RWPE2 (cell line): ENCODE measurements around the gene FBLN7.
"Not testable (repeated sequence)": the region's sequence is repeated elsewhere in the genome, so short reads cannot be mapped to it uniquely, and the experiment has no call there.

Source experiments
- ATAC-seq: fragments of 200-7000 bp; cut with Tn5 transposase; 3 replicates; pipeline ENCODE4 v1.9.1; 2021; ENCODE audit warnings: low read depth
- DNase-seq: peaks from one replicate; pipeline ENCODE4 v3.0.0-alpha.2; 2020; ENCODE audit warnings: low spot score
- H3K27ac ChIP-seq: fragments of 450-650 bp; 2 replicates; pipeline ENCODE4 v1.5.1; 2017; ENCODE audit warnings: mild to moderate bottlenecking; ENCODE audit not compliant: poor library complexity, severe bottlenecking
- H3K27me3 ChIP-seq: fragments of 250-450 bp; sonication (Bioruptor Pico); 2 replicates; pipeline ENCODE4 v1.5.1; 2021; ENCODE audit warnings: mild to moderate bottlenecking, moderate library complexity; ENCODE audit not compliant: insufficient read depth, poor library complexity, severe bottlenecking
- H3K36me3 ChIP-seq: fragments of 250-450 bp; sonication (Bioruptor Pico); 2 replicates; pipeline ENCODE4 v1.5.1; 2020; ENCODE audit warnings: low read depth, mild to moderate bottlenecking, moderate library complexity
- H3K4me1 ChIP-seq: fragments of 250-450 bp; sonication (Bioruptor Pico); 2 replicates; pipeline ENCODE4 v1.5.1; 2021; ENCODE audit warnings: mild to moderate bottlenecking, moderate library complexity; ENCODE audit not compliant: insufficient read depth, poor library complexity, severe bottlenecking
- H3K4me3 ChIP-seq: fragments of 250-450 bp; sonication (Bioruptor Pico); 2 replicates; pipeline ENCODE4 v1.5.1; 2021; ENCODE audit warnings: mild to moderate bottlenecking, moderate library complexity; ENCODE audit not compliant: severe bottlenecking
- H3K9me3 ChIP-seq: fragments of 250-450 bp; sonication (Bioruptor Pico); 2 replicates; pipeline ENCODE4 v1.5.1; 2021; ENCODE audit warnings: mild to moderate bottlenecking, moderate library complexity; ENCODE audit not compliant: severe bottlenecking
- CTCF ChIP-seq: fragments of 450-650 bp; IDR thresholded peaks from one replicate; pipeline ENCODE4 v1.5.1; 2017; ENCODE audit warnings: mild to moderate bottlenecking, moderate library complexity; ENCODE audit not compliant: poor library complexity, severe bottlenecking

Gene FBLN7

GRCh38 chr2:112204411-112204810, 66.2 kb downstream of the FBLN7 start:
- Histone ChIP-seq H3K27me3 (no peaks in the 10 kb centered on the region), H3K36me3 (no peaks in the 10 kb centered on the region), H3K4me1 (no peaks in the 10 kb centered on the region), H3K4me3 (no peak overlapping the region), H3K27ac (no peak overlapping the region), H3K9me3 (peaks cover 12% of the 10 kb centered on the region)
- ATAC-seq (no peak), DNase-seq (no peak)
- TF ChIP-seq CTCF, result no peak

GRCh38 chr2:112207905-112208304, 69.7 kb downstream of the FBLN7 start:
- not testable (repeated sequence) for H3K27ac ChIP-seq, H3K36me3 ChIP-seq, H3K27me3 ChIP-seq, ATAC-seq, H3K4me1 ChIP-seq, H3K4me3 ChIP-seq, DNase-seq
- peaks cover 12% of the 10 kb centered on the region for H3K9me3 ChIP-seq

GRCh38 chr2:112216167-112216566, 78.0 kb downstream of the FBLN7 start:
- no peak for ATAC-seq
- DNase-seq, result no peak
- H3K4me1 ChIP-seq, result no peaks in the 10 kb centered on the region
- no peak overlapping the region for H3K4me3 ChIP-seq
- H3K36me3 ChIP-seq, result peaks cover 21% of the 10 kb centered on the region
- no peak overlapping the region for H3K27ac ChIP-seq
- H3K9me3 ChIP-seq, result no peaks in the 10 kb centered on the region
- TF ChIP-seq CTCF, result peak; percentile 23
- no peaks in the 10 kb centered on the region for H3K27me3 ChIP-seq

DNA sequence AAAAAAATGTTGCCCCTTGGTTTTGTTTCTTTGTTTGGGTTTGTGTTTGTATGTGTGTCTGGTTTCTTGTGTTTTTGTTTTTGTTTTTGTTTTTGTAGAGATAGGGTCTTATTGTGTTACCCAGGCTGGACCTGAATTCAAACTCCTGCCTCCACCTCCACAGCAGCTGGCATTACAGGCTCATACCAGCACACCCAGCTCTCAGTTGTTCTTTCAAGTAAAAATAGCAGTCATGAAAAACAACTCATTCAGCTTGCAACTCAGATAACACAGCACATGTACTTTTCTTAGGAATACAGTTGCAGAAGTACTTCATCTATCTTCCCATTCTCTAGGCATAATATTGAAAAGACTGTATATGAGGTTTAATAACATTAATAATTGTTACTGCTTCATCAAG, 79.7 kb downstream of the FBLN7 start:
- no peaks in the 10 kb centered on the region for H3K27me3 ChIP-seq
- TF ChIP-seq CTCF, result no peak
- ATAC-seq (no peak), DNase-seq (no peak)
- H3K36me3 ChIP-seq, result peaks cover 29% of the 10 kb centered on the region
- H3K9me3 ChIP-seq, result no peaks in the 10 kb centered on the region
- no peak overlapping the region for H3K27ac ChIP-seq
- H3K4me1 ChIP-seq, result no peaks in the 10 kb centered on the region
- no peak overlapping the region for H3K4me3 ChIP-seq

- Histone ChIP-seq H3K27me3 (no peaks in the 10 kb centered on the region), H3K27ac (no peak overlapping the region), H3K9me3 (no peaks in the 10 kb centered on the region), H3K4me1 (no peaks in the 10 kb centered on the region), H3K36me3 (peaks cover 33% of the 10 kb centered on the region), H3K4me3 (no peak overlapping the region)
- no peak for TF ChIP-seq CTCF
- DNase-seq, result no peak
- no peak for ATAC-seq
Observed at GRCh38 chr2:112220186-112220585, 82.0 kb downstream of the FBLN7 start.
